Measurements from ENCODE around the gene MTMR12. TPM values are rescaled to one million over a fixed set of nuclear protein-coding genes. Genes with fewer than 3 reads are reported as not detected.
"Not testable (repeated sequence)": the region's sequence is repeated elsewhere in the genome, so short reads cannot be mapped to it uniquely, and the experiment has no call there.

Gene MTMR12
- total and polyA plus RNA-seq, 4 donors, result 8.8 to 37.8 (median 23.9) TPM

DNA sequence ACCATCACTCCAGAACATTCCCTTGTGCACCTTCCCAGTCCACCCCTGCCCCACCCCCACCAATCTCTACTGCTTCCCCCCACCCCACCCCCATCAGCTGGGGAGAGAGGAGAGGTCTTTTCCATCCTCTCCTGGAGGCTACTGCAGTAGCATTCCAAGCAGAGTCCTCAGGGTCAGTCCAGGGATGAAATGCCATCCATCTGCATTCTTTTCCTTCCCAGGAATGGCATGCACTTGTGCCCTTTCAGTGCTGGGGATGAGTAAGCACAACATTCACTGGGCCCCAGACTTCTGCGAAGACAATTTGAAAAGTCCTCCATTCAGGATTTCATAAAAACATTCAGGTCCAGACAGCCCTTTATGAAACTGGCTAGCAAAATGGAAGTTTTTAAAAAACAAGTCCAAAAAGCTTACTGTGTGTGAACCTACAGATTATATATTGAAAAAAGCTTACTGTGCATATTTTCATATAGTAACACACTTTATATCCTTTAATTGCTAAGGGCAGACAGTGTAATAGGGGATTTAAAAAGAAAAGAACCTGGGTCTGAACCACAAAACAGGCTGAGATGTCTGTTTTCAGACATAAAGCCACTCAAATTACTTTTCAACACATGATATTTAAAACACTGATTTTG is 88.6 kb downstream of the MTMR12 start:
- 54 to 63% methylated on average over 1 of the region's 1 CpG for WGBS, 2 donors
- no peaks in the 10 kb centered on the region for H3K9me3 ChIP-seq (ENCODE audit: control insufficient read depth, low read length)

DNA sequence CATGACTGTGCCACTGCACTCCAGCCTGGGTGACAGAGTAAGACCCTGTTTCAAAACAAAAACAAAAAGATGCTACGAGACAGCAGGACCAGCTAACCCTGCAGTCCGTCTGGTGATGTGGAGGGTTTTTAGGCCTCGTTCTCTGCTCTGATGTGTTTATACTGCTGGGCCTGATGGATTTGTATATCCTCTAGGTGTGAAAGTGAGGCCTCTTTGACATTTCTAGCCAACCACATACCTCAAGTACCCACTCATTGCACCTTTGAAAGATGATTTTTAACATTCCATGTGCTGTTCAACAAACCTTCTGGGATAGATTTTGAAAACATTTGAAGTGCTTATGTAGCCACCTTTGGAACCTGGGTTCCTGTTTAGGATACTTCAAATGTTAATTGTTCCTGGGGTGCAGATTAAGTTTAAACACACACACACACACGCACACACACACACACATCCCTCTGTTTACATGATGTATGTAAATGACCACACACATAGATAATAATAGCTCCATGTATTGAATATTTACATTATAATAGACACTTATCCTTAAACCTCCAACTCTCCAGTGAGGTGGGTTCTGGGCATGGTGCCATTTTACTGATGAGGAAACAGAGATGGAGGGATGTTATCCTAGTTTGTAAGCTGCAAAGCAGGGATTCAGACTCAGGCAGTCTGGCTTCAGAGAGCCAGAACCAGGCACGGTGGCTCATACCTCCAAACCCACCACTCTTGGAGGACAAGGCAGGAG is 89.8 kb downstream of the MTMR12 start:
- WGBS, 2 donors, result 85 to 89% methylated on average over 5 of the region's 5 CpGs
- DNase-seq (no peak), ATAC-seq (ENCODE audit: low FRiP score) (no peak)
- H3K4me1 ChIP-seq (ENCODE audit: control insufficient read depth in 1 of 2, insufficient read depth in 2 of 2, low read length in 2 of 2), result no peaks in the 10 kb centered on the region
- no peak overlapping the region for H3K27ac ChIP-seq (ENCODE audit: low read depth in 1 of 2, low read length in 2 of 2)
- intact Hi-C loops (cut with DNase I), result no loop called here
- no peaks in the 10 kb centered on the region for H3K36me3 ChIP-seq (ENCODE audit: control insufficient read depth in 1 of 2, insufficient read depth in 2 of 2, low read length in 1 of 2)
- no peak overlapping the region for H3K4me3 ChIP-seq (ENCODE audit: low read length in 2 of 2)
- no peaks in the 10 kb centered on the region for H3K27me3 ChIP-seq (ENCODE audit: control insufficient read depth in 1 of 2, insufficient read depth in 2 of 2, low read length in 1 of 2)
- no peaks in the 10 kb centered on the region for H3K9me3 ChIP-seq (ENCODE audit: control insufficient read depth, low read length)

More for the DNA sequence above, 88.6 kb downstream of the MTMR12 start:
- ATAC-seq (ENCODE audit: low FRiP score), result no peak
- no peak for DNase-seq
- Histone ChIP-seq H3K27me3 (ENCODE audit: control insufficient read depth in 1 of 2, insufficient read depth in 2 of 2, low read length in 1 of 2) (no peaks in the 10 kb centered on the region), H3K27ac (ENCODE audit: low read depth in 1 of 2, low read length in 2 of 2) (no peak overlapping the region), H3K36me3 (ENCODE audit: control insufficient read depth in 1 of 2, insufficient read depth in 2 of 2, low read length in 1 of 2) (no peaks in the 10 kb centered on the region), H3K4me1 (ENCODE audit: control insufficient read depth in 1 of 2, insufficient read depth in 2 of 2, low read length in 2 of 2) (no peaks in the 10 kb centered on the region), H3K4me3 (ENCODE audit: low read length in 2 of 2) (no peak overlapping the region)
- intact Hi-C loops (cut with DNase I), result no loop called here

DNA sequence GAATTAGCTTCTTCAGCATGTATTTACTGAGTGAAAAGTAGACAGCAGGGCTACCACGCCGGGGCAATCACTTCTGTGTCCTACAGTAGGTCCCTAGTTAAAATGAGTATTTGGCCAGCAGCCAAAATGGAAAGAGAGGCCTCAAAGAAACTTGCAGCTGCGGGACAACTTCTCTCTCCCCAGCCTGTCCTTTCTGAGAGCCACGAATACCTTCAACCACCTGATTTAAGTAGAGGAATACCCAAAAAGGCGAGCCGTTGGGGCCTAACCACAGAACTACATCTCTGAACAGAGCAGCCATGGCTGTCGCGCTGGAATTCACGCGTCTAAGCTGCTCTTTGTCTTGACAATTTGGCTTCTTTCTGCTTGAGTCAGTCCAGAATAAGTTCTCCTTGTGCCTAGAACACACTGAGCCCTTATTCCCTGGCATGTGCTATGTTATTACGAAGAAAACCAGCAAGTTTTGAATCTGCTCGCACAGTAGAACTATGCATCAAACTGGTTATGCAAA is 94.8 kb downstream of the MTMR12 start:
- 38 to 48% methylated on average over 12 of the region's 12 CpGs for WGBS, 2 donors
- no peak for DNase-seq
- H3K27ac ChIP-seq (ENCODE audit: low read depth in 1 of 2, low read length in 2 of 2), result peak overlapping the region in 1 of 2 donors; percentile 2
- ATAC-seq (ENCODE audit: low FRiP score), result no peak
- intact Hi-C loops (cut with DNase I), result no loop called here
- no peaks in the 10 kb centered on the region for H3K4me1 ChIP-seq (ENCODE audit: control insufficient read depth in 1 of 2, insufficient read depth in 2 of 2, low read length in 2 of 2)
- H3K27me3 ChIP-seq (ENCODE audit: control insufficient read depth in 1 of 2, insufficient read depth in 2 of 2, low read length in 1 of 2), result no peaks in the 10 kb centered on the region
- H3K36me3 ChIP-seq (ENCODE audit: control insufficient read depth in 1 of 2, insufficient read depth in 2 of 2, low read length in 1 of 2), result no peaks in the 10 kb centered on the region
- no peaks in the 10 kb centered on the region for H3K9me3 ChIP-seq (ENCODE audit: control insufficient read depth, low read length)
- H3K4me3 ChIP-seq (ENCODE audit: low read length in 2 of 2), result no peak overlapping the region

DNA sequence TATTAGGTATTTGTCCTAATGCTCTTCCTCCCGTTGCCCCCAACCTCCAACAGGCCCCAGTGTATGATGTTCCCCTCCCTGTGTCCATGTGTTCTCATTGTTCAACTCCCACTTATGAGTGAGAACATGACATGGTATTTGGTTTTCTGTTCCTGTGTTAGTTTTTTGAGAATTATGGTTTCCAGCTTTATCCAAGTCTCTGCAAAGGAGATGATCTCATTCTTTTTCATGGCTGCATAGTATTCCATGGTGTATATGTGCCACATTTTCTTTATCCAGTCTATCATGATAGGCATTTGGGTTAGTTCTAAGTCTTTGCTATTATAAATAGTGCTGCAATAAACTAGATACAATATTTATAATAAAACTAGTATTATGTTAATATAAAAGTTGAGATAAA is 98.4 kb downstream of the MTMR12 start:
- H3K36me3 ChIP-seq (ENCODE audit: control insufficient read depth in 1 of 2, insufficient read depth in 2 of 2, low read length in 1 of 2); DNase-seq; H3K27ac ChIP-seq (ENCODE audit: low read depth in 1 of 2, low read length in 2 of 2); H3K4me1 ChIP-seq (ENCODE audit: control insufficient read depth in 1 of 2, insufficient read depth in 2 of 2, low read length in 2 of 2); H3K27me3 ChIP-seq (ENCODE audit: control insufficient read depth in 1 of 2, insufficient read depth in 2 of 2, low read length in 1 of 2); intact Hi-C loops (cut with DNase I); ATAC-seq (ENCODE audit: low FRiP score); H3K4me3 ChIP-seq (ENCODE audit: low read length in 2 of 2); H3K9me3 ChIP-seq (ENCODE audit: control insufficient read depth, low read length): not testable (repeated sequence)
- whole genome bisulfite sequencing, 2 donors, result 86 to 95% methylated on average over 1 of the region's 1 CpG

DNA sequence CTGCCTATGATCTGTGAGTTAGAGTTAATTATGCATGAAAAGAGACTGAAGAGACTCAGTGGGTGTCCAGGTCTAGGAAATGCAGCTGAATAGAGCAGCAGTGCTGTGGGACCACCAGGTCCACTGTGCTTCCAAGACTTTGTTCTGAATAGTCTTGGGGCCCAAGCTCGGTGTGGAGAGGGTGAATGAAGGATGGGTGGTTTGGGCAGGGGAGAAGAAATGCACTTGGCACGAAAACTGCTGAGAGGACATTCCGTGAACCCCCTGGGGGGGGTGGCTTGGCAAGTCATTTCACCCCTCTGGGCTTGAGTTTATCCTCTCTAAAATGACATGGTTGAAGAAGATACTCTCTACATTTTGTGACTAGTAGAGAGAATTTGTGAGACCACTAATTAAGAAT is 102.6 kb downstream of the MTMR12 start:
- ATAC-seq (ENCODE audit: low FRiP score) (no peak), DNase-seq (no peak)
- no peaks in the 10 kb centered on the region for H3K36me3 ChIP-seq (ENCODE audit: control insufficient read depth in 1 of 2, insufficient read depth in 2 of 2, low read length in 1 of 2)
- no peak overlapping the region for H3K27ac ChIP-seq (ENCODE audit: low read depth in 1 of 2, low read length in 2 of 2)
- no peak overlapping the region for H3K4me3 ChIP-seq (ENCODE audit: low read length in 2 of 2)
- WGBS, 2 donors, result 76 to 79% methylated on average over 3 of the region's 3 CpGs
- H3K9me3 ChIP-seq (ENCODE audit: control insufficient read depth, low read length), result no peaks in the 10 kb centered on the region
- H3K4me1 ChIP-seq (ENCODE audit: control insufficient read depth in 1 of 2, insufficient read depth in 2 of 2, low read length in 2 of 2), result peaks cover 0 to 4% of the 10 kb centered on the region in 2 donors
- H3K27me3 ChIP-seq (ENCODE audit: control insufficient read depth in 1 of 2, insufficient read depth in 2 of 2, low read length in 1 of 2), result no peaks in the 10 kb centered on the region
- intact Hi-C loops (cut with DNase I), result no loop called here

DNA sequence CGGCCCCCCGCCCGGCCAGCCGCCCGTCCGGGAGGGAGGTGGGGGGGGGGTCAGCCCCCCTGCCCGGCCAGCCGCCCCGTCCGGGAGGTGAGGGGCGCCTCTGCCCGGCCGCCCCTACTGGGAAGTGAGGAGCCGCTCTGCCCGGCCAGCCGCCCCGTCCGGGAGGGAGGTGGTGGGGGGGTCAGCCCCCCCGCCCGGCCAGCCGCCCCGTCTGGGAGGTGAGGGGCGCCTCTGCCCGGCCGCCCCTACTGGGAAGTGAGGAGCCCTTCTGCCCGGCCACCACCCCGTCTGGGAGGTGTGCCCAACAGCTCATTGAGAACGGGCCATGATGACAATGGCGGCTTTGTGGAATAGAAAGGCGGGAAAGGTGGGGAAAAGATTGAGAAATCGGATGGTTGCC is 103.9 kb downstream of the MTMR12 start:
- intact Hi-C loops (cut with DNase I); H3K27me3 ChIP-seq (ENCODE audit: control insufficient read depth in 1 of 2, insufficient read depth in 2 of 2, low read length in 1 of 2); H3K36me3 ChIP-seq (ENCODE audit: control insufficient read depth in 1 of 2, insufficient read depth in 2 of 2, low read length in 1 of 2); H3K27ac ChIP-seq (ENCODE audit: low read depth in 1 of 2, low read length in 2 of 2); H3K4me3 ChIP-seq (ENCODE audit: low read length in 2 of 2); H3K4me1 ChIP-seq (ENCODE audit: control insufficient read depth in 1 of 2, insufficient read depth in 2 of 2, low read length in 2 of 2); DNase-seq; H3K9me3 ChIP-seq (ENCODE audit: control insufficient read depth, low read length); ATAC-seq (ENCODE audit: low FRiP score): not testable (repeated sequence)
- 91 to 94% methylated on average over 7 to 21 of the region's 31 CpGs for WGBS, 2 donors

DNA sequence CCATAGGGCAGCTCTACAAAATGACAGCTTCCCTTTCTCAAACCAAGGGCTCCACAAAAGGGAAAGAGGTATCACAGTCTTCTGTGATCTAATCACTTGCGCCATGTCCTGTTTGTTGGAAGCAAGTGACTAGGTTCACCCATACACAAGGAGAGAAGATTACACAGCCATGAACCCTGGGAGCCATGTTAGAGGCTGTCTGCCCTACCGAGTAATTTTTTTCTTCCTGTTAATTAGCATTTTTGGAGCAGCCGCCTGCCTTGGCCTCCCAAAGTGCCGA is 105.4 kb downstream of the MTMR12 start:
- no peak overlapping the region for H3K27ac ChIP-seq (ENCODE audit: low read depth in 1 of 2, low read length in 2 of 2)
- WGBS, 2 donors, result 97 to 98% methylated on average over 4 of the region's 4 CpGs
- intact Hi-C loops (cut with DNase I), result no loop called here
- ATAC-seq (ENCODE audit: low FRiP score) (no peak), DNase-seq (no peak)
- H3K4me1 ChIP-seq (ENCODE audit: control insufficient read depth in 1 of 2, insufficient read depth in 2 of 2, low read length in 2 of 2), result peaks cover 0 to 6% of the 10 kb centered on the region in 2 donors
- H3K36me3 ChIP-seq (ENCODE audit: control insufficient read depth in 1 of 2, insufficient read depth in 2 of 2, low read length in 1 of 2), result no peaks in the 10 kb centered on the region
- H3K27me3 ChIP-seq (ENCODE audit: control insufficient read depth in 1 of 2, insufficient read depth in 2 of 2, low read length in 1 of 2), result no peaks in the 10 kb centered on the region
- H3K4me3 ChIP-seq (ENCODE audit: low read length in 2 of 2), result no peak overlapping the region
- no peaks in the 10 kb centered on the region for H3K9me3 ChIP-seq (ENCODE audit: control insufficient read depth, low read length)

DNA sequence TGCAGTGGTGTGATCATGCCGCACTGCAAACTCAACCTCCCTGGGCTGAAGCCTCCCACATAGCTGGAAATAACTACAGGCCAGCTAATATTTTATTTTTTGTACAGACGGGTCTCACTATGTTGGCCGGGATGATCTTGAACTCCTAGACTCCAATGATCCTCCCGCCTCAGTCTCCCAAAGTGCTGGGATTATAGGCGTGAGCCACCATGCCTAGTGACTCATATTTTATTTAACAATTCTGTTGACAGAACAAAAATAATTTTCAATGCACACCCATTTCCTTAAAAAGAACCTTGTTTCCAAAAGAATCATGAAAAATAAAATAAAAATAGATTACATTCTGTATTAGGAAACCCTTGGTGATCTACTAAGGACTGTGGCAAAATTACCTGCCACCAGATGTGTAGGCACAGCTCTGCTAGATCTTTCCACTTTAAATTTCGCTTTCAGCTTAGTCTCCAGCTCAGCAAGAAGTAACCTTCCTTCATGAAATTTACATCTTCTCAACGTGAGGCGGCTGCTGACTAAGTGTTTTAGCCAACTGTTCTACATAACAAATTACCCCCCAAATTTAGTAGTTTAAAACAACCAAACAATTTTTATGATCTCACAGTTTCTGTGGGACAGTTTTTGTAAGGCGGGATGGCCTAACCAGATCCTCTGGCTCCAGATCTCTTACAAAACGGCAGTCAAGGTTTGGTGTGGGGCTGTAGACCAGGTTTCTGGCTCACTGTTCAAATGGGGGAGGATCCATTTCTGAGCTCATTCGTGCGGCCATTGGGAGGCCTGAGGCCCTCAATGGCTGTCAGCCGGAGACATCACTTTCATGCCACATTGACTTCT is 106.0 kb downstream of the MTMR12 start:
- Histone ChIP-seq H3K27me3 (ENCODE audit: control insufficient read depth in 1 of 2, insufficient read depth in 2 of 2, low read length in 1 of 2) (no peaks in the 10 kb centered on the region), H3K4me1 (ENCODE audit: control insufficient read depth in 1 of 2, insufficient read depth in 2 of 2, low read length in 2 of 2) (peaks cover 0 to 6% of the 10 kb centered on the region in 2 donors), H3K27ac (ENCODE audit: low read depth in 1 of 2, low read length in 2 of 2) (no peak overlapping the region), H3K36me3 (ENCODE audit: control insufficient read depth in 1 of 2, insufficient read depth in 2 of 2, low read length in 1 of 2) (no peaks in the 10 kb centered on the region), H3K9me3 (ENCODE audit: control insufficient read depth, low read length) (no peaks in the 10 kb centered on the region), H3K4me3 (ENCODE audit: low read length in 2 of 2) (no peak overlapping the region)
- intact Hi-C loops (cut with DNase I), result no loop called here
- 72 to 76% methylated on average over 13 of the region's 13 CpGs for WGBS, 2 donors
- no peak for ATAC-seq (ENCODE audit: low FRiP score)
- DNase-seq, result no peak

Measured in aorta (tissue), 5 donors.